ENCODE measurements around the gene KMT2D.

DNA sequence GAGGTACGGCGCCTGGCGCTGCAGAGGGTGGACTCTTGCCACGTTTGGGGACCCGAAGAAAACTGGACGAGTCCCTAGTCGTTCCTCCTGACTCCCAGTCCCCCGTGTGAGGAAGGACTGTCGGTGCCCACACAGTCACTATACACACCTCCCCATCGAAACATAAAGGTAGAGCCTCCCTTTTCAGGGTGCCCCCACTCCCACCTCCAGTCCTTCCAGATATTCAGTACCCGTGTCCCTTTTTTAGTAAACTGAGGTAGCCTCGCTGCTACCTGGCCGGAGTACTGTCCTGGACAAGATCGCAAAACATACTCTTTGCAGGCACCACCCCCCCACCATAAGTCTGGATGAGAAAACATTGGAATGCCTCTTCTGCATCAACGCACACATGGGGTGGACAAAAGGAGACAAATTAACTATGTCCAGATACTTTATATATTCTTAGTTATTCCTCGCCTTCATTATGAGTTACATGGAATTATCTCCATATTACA, 610 bp upstream of the KMT2D start:
- TF ChIP-seq, protein P1, sequence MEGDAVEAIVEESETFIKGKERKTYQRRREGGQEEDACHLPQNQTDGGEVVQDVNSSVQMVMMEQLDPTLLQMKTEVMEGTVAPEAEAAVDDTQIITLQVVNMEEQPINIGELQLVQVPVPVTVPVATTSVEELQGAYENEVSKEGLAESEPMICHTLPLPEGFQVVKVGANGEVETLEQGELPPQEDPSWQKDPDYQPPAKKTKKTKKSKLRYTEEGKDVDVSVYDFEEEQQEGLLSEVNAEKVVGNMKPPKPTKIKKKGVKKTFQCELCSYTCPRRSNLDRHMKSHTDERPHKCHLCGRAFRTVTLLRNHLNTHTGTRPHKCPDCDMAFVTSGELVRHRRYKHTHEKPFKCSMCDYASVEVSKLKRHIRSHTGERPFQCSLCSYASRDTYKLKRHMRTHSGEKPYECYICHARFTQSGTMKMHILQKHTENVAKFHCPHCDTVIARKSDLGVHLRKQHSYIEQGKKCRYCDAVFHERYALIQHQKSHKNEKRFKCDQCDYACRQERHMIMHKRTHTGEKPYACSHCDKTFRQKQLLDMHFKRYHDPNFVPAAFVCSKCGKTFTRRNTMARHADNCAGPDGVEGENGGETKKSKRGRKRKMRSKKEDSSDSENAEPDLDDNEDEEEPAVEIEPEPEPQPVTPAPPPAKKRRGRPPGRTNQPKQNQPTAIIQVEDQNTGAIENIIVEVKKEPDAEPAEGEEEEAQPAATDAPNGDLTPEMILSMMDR (IDR thresholded peaks at IDR 0.05), result no peak
- no peak for TF ChIP-seq POLR2A (IDR thresholded peaks at IDR 0.05)
